Mesothelial cell of epicardium (in vitro differentiated cells): ENCODE measurements around the gene OR52L1. TPM values are rescaled to one million over a fixed set of nuclear protein-coding genes. Genes with fewer than 3 reads are reported as not detected.

Experiments
- DNase-seq, 2 experiments: peaks; one replicate each; pipeline ENCODE4 v3.0.0; 2021; ENCODE audit warnings: low spot score in 2 of 2; ENCODE audit not compliant: unreplicated experiment in 2 of 2
- H3K27ac Mint-ChIP-seq: 2 replicates; pipeline ENCODE4 v1.8.0; 2021; ENCODE audit warnings: mixed read lengths
- H3K27me3 Mint-ChIP-seq: 2 replicates; pipeline ENCODE4 v1.8.0; 2021; ENCODE audit warnings: low read depth, mixed read lengths
- H3K36me3 Mint-ChIP-seq: 2 replicates; pipeline ENCODE4 v1.8.0; 2021; ENCODE audit warnings: mixed read lengths
- H3K4me1 Mint-ChIP-seq: 2 replicates; pipeline ENCODE4 v1.8.0; 2021; ENCODE audit warnings: mixed read lengths
- H3K4me3 Mint-ChIP-seq: 2 replicates; pipeline ENCODE4 v1.8.0; 2021; ENCODE audit warnings: mild to moderate bottlenecking, moderate library complexity, mixed read lengths
- H3K9me3 Mint-ChIP-seq: 2 replicates; pipeline ENCODE4 v1.8.0; 2021; ENCODE audit warnings: mixed read lengths
- CTCF ChIP-seq: fragments of 200-600 bp; sonication (generic); IDR thresholded peaks from one replicate; pipeline ENCODE4 v1.5.0; 2021; ENCODE audit warnings: antibody characterized with exemption; ENCODE audit not compliant: unreplicated experiment
- total RNA-seq: library from RNA; stranded (reverse); gene quantifications from 3 replicates; pipeline ENCODE4 v1.2.1, GENCODE V29; 2021

The OR52L1 gene
- total RNA-seq = not detected in 3 replicates

- no peak within 1 kb of the TSS for H3K4me3 Mint-ChIP-seq
- H3K36me3 Mint-ChIP-seq = no peaks in the 10 kb centered on the region
Measured at GRCh38 chr11:5986885-5987284, at the start of gene OR52L1. Gene OR52L1, minus strand, starts transcription at chr11:5986985. Its CDS starts 55 bp downstream, at chr11:5986930.

GRCh38 chr11:6030708-6031405 lies 44.1 kb upstream of the OR52L1 start, which contains the start of gene OR56A1:
Gene OR56A1, minus strand, starts transcription at chr11:6030758. Its CDS starts 3,066 bp downstream, at chr11:6027692.
- TF ChIP-seq CTCF = no peak
- DNase-seq = no peak
- Mint-ChIP-seq H3K27ac (no peak within 1 kb of the TSS), H3K4me3 (no peak within 1 kb of the TSS), H3K9me3 (no peaks in the 10 kb centered on the region), H3K36me3 (no peaks in the 10 kb centered on the region), H3K27me3 (peaks cover 29% of the 10 kb centered on the region), H3K4me1 (no peaks in the 10 kb centered on the region)

More at GRCh38 chr11:5986885-5987284, at the start of gene OR52L1:
- H3K27ac Mint-ChIP-seq = no peak within 1 kb of the TSS
- DNase-seq = no peak
- H3K9me3 Mint-ChIP-seq = peaks cover 3% of the 10 kb centered on the region
- TF ChIP-seq CTCF = no peak
- no peaks in the 10 kb centered on the region for H3K4me1 Mint-ChIP-seq
- H3K27me3 Mint-ChIP-seq = peaks cover 34% of the 10 kb centered on the region

- DNase-seq = no peak
- Mint-ChIP-seq H3K4me1 (no peaks in the 10 kb centered on the region), H3K27ac (no peak overlapping the region), H3K27me3 (peaks cover 34% of the 10 kb centered on the region), H3K4me3 (no peak overlapping the region), H3K9me3 (no peaks in the 10 kb centered on the region), H3K36me3 (no peaks in the 10 kb centered on the region)
- TF ChIP-seq CTCF = no peak
Measured at GRCh38 chr11:6027501-6027900, 40.7 kb upstream of the OR52L1 start.

- Mint-ChIP-seq H3K9me3 (no peaks in the 10 kb centered on the region), H3K4me1 (no peaks in the 10 kb centered on the region), H3K27me3 (peaks cover 34% of the 10 kb centered on the region), H3K27ac (no peak overlapping the region), H3K36me3 (no peaks in the 10 kb centered on the region), H3K4me3 (no peak overlapping the region)
- no peak for DNase-seq
- no peak for TF ChIP-seq CTCF
Measured at GRCh38 chr11:6025056-6025455, 38.3 kb upstream of the OR52L1 start.

GRCh38 chr11:6022956-6023355 lies 36.2 kb upstream of the OR52L1 start:
- Mint-ChIP-seq H3K36me3 (no peaks in the 10 kb centered on the region), H3K27me3 (peaks cover 44% of the 10 kb centered on the region), H3K4me1 (no peaks in the 10 kb centered on the region), H3K4me3 (no peak overlapping the region), H3K9me3 (no peaks in the 10 kb centered on the region), H3K27ac (no peak overlapping the region)
- DNase-seq = no peak
- peak; percentile 24 for TF ChIP-seq CTCF
